DMS153 (cell line): ENCODE data around the gene NFYC.

Experiments used
- DNase-seq: peaks from one replicate; lab custom pipeline; 2025; lab: John Stamatoyannopoulos, UW

The NFYC gene

GRCh38 chr1:40798366-40799281 lies 107.1 kb downstream of the NFYC start:
- DNase-seq, result no peak

GRCh38 chr1:40799351-40799867 lies 107.9 kb downstream of the NFYC start:
- no peak for DNase-seq

- no peak for DNase-seq
Observed at GRCh38 chr1:40801742-40802077, 110.2 kb downstream of the NFYC start.

- peak; percentile 86 for DNase-seq
Observed at GRCh38 chr1:40802078-40802741, 110.7 kb downstream of the NFYC start.

- no peak for DNase-seq
Observed at GRCh38 chr1:40802742-40803113, 111.2 kb downstream of the NFYC start.

GRCh38 chr1:40803447-40803846 lies 111.9 kb downstream of the NFYC start:
- DNase-seq, result no peak

- no peak for DNase-seq
Observed at GRCh38 chr1:40803902-40804301, 112.4 kb downstream of the NFYC start.

- DNase-seq, result no peak
Observed at GRCh38 chr1:40806240-40806639, 114.7 kb downstream of the NFYC start.

GRCh38 chr1:40806731-40807695 lies 115.5 kb downstream of the NFYC start:
- DNase-seq, result no peak

GRCh38 chr1:40808002-40808401 lies 116.5 kb downstream of the NFYC start:
- no peak for DNase-seq

GRCh38 chr1:40808444-40808843 lies 116.9 kb downstream of the NFYC start:
- DNase-seq, result no peak

GRCh38 chr1:40808909-40809308 lies 117.4 kb downstream of the NFYC start:
- no peak for DNase-seq

- DNase-seq, result no peak
Observed at GRCh38 chr1:40810927-40811326, 119.4 kb downstream of the NFYC start.

GRCh38 chr1:40815420-40815819 lies 123.9 kb downstream of the NFYC start:
- no peak for DNase-seq

GRCh38 chr1:40817791-40818263 lies 126.3 kb downstream of the NFYC start:
- DNase-seq, result no peak

- peak; percentile 89 for DNase-seq
Observed at GRCh38 chr1:40818264-40818961, 126.9 kb downstream of the NFYC start.

- no peak for DNase-seq
Observed at GRCh38 chr1:40819101-40819500, 127.6 kb downstream of the NFYC start.

- no peak for DNase-seq
Observed at GRCh38 chr1:40820251-40820797, 128.8 kb downstream of the NFYC start.
